Endothelial cell (in vitro differentiated cells): ENCODE results near the gene CORO2A. TPM values are rescaled to one million over a fixed set of nuclear protein-coding genes. Genes with fewer than 3 reads are reported as not detected.

ENCODE experiments used
- DNase-seq: peaks from one replicate; pipeline ENCODE4 v3.0.0; 2021; ENCODE audit warnings: low spot score
- H3K27ac Mint-ChIP-seq: one replicate; pipeline ENCODE4 v1.8.0; 2021; ENCODE audit warnings: mixed read lengths, inconsistent platforms; ENCODE audit not compliant: unreplicated experiment
- H3K27me3 Mint-ChIP-seq: one replicate; pipeline ENCODE4 v1.8.0; 2021; ENCODE audit warnings: mild to moderate bottlenecking, moderate library complexity, mixed read lengths, inconsistent platforms; ENCODE audit not compliant: unreplicated experiment
- H3K36me3 Mint-ChIP-seq: one replicate; pipeline ENCODE4 v1.8.0; 2021; ENCODE audit warnings: mild to moderate bottlenecking, low read depth, mixed read lengths, inconsistent platforms; ENCODE audit not compliant: unreplicated experiment
- H3K4me1 Mint-ChIP-seq: one replicate; pipeline ENCODE4 v1.8.0; 2021; ENCODE audit warnings: mild to moderate bottlenecking, mixed read lengths, inconsistent platforms; ENCODE audit not compliant: unreplicated experiment
- H3K4me3 Mint-ChIP-seq: one replicate; pipeline ENCODE4 v1.8.0; 2021; ENCODE audit warnings: mild to moderate bottlenecking, mixed read lengths, inconsistent platforms; ENCODE audit not compliant: unreplicated experiment
- H3K9me3 Mint-ChIP-seq: one replicate; pipeline ENCODE4 v1.8.0; 2021; ENCODE audit warnings: mixed read lengths, inconsistent platforms; ENCODE audit not compliant: unreplicated experiment
- CTCF ChIP-seq: fragments of 200-600 bp; sonication (generic); IDR thresholded peaks from one replicate; pipeline ENCODE4 v1.5.0; 2021; ENCODE audit warnings: antibody characterized with exemption; ENCODE audit not compliant: unreplicated experiment
- total RNA-seq: library from RNA; stranded (reverse); fragmentation: NEBNext Ultra II Directional; extraction: Animal tissue kit (Norgen Biotek cat#: 25700); gene quantifications from one replicate; pipeline ENCODE4 v1.2.1, GENCODE V29; 2021; ENCODE audit not compliant: unreplicated experiment

Gene CORO2A
- total RNA-seq, 1 donor from 2014 or later: 5.5 TPM

- Mint-ChIP-seq H3K9me3 (no peaks in the 10 kb centered on the region), H3K4me3 (no peak overlapping the region), H3K36me3 (no peaks in the 10 kb centered on the region), H3K27ac (no peak overlapping the region), H3K4me1 (peaks cover 3% of the 10 kb centered on the region), H3K27me3 (peaks cover 5% of the 10 kb centered on the region)
- TF ChIP-seq CTCF: no peak
- DNase-seq: no peak
Measured at GRCh38 chr9:98184326-98184725, 8.1 kb downstream of the CORO2A start.

GRCh38 chr9:98182889-98183599, 9.4 kb downstream of the CORO2A start:
- Mint-ChIP-seq H3K9me3 (no peaks in the 10 kb centered on the region), H3K36me3 (no peaks in the 10 kb centered on the region), H3K27ac (no peak overlapping the region), H3K27me3 (peaks cover 7% of the 10 kb centered on the region), H3K4me1 (peaks cover 3% of the 10 kb centered on the region), H3K4me3 (no peak overlapping the region)
- no peak for DNase-seq
- no peak for TF ChIP-seq CTCF

GRCh38 chr9:98182069-98182820, 10.2 kb downstream of the CORO2A start:
- no peak for TF ChIP-seq CTCF
- no peaks in the 10 kb centered on the region for H3K36me3 Mint-ChIP-seq
- DNase-seq: no peak
- H3K27me3 Mint-ChIP-seq: peaks cover 5% of the 10 kb centered on the region
- no peak overlapping the region for H3K4me3 Mint-ChIP-seq
- H3K4me1 Mint-ChIP-seq: peaks cover 3% of the 10 kb centered on the region
- no peak overlapping the region for H3K27ac Mint-ChIP-seq
- no peaks in the 10 kb centered on the region for H3K9me3 Mint-ChIP-seq

GRCh38 chr9:98181746-98182068, 10.7 kb downstream of the CORO2A start:
- H3K9me3 Mint-ChIP-seq: no peaks in the 10 kb centered on the region
- no peak for DNase-seq
- no peaks in the 10 kb centered on the region for H3K36me3 Mint-ChIP-seq
- H3K4me1 Mint-ChIP-seq: peaks cover 3% of the 10 kb centered on the region
- TF ChIP-seq CTCF: no peak
- H3K4me3 Mint-ChIP-seq: no peak overlapping the region
- peaks cover 5% of the 10 kb centered on the region for H3K27me3 Mint-ChIP-seq
- H3K27ac Mint-ChIP-seq: no peak overlapping the region

GRCh38 chr9:98180996-98181395, 11.4 kb downstream of the CORO2A start:
- Mint-ChIP-seq H3K4me3 (no peak overlapping the region), H3K27me3 (peaks cover 5% of the 10 kb centered on the region), H3K4me1 (peaks cover 8% of the 10 kb centered on the region), H3K9me3 (no peaks in the 10 kb centered on the region), H3K27ac (no peak overlapping the region), H3K36me3 (no peaks in the 10 kb centered on the region)
- no peak for TF ChIP-seq CTCF
- no peak for DNase-seq
